Muscle of back (tissue), 10 donors: Measurements from ENCODE around the gene TREX2. TPM values are rescaled to one million over a fixed set of nuclear protein-coding genes. Genes with fewer than 3 reads are reported as not detected.

Experiments used
- polyA plus RNA-seq, 10 donors: library from polyadenylated mRNA; unstranded; fragments of 120-200 nt; gene quantifications; one replicate each; pipeline ENCODE4 v1.2.1, GENCODE V29; 2013; ENCODE audit not compliant: insufficient read length in 10 of 10

Gene TREX2
- polyA plus RNA-seq, 10 donors: 0.23 to 0.49 (median 0.38) TPM; not detected in 1

Other genes with a start within 250 kb of the TREX2 start
- gene PNMA6F, start 124.3 kb downstream of the TREX2 start, polyA plus RNA-seq: not detected
- 10 to 100 TPM in 1 of 10 donors, 1 to 10 TPM in 9; 7.4 to 10.0 (median 8.8) TPM for gene ZNF275, start 111.9 kb downstream of the TREX2 start, polyA plus RNA-seq
- not detected for gene PNMA6E, start 44.7 kb downstream of the TREX2 start, polyA plus RNA-seq
- gene ZFP92, start 34.6 kb downstream of the TREX2 start, polyA plus RNA-seq: under 1 TPM; 0.54 to 0.88 (median 0.76) TPM
- 10 to 100 TPM; 18.7 to 27.6 (median 22.6) TPM for gene HAUS7, start 24.5 kb upstream of the TREX2 start, polyA plus RNA-seq
- 100 to 1,000 TPM in 8 of 10 donors, 10 to 100 TPM in 2; 87.6 to 224 (median 136) TPM for gene BGN, start 48.9 kb upstream of the TREX2 start, polyA plus RNA-seq
- under 1 TPM; 0.15 to 0.76 (median 0.59) TPM for gene ATP2B3, start 71.6 kb upstream of the TREX2 start, polyA plus RNA-seq
- gene CCNQ, start 153.1 kb upstream of the TREX2 start, polyA plus RNA-seq: 10 to 100 TPM; 10.5 to 14.4 (median 11.9) TPM
- under 1 TPM in 9 of 10 donors, not detected in 1; 0.07 to 0.34 (median 0.19) TPM for gene DUSP9, start 201.1 kb upstream of the TREX2 start, polyA plus RNA-seq
- gene PNCK, start 227.8 kb upstream of the TREX2 start, polyA plus RNA-seq: 1 to 10 TPM; 2.9 to 7.8 (median 5.1) TPM
- gene SLC6A8, start 241.9 kb upstream of the TREX2 start, polyA plus RNA-seq: 10 to 100 TPM; 22.4 to 41.9 (median 35.3) TPM